Right lobe of liver (tissue), 6 donors: ENCODE data around the gene KRTAP1-3. TPM values are rescaled to one million over a fixed set of nuclear protein-coding genes. Genes with fewer than 3 reads are reported as not detected.
"Not testable (repeated sequence)": the region's sequence is repeated elsewhere in the genome, so short reads cannot be mapped to it uniquely, and the experiment has no call there.

Source experiments
- ATAC-seq, 4 donors: fragments of 200-7000 bp; cut with Tn5 transposase; one replicate each; pipeline ENCODE4 v1.9.1; 2020; ENCODE audit warnings: mild to moderate bottlenecking in 4 of 4, moderate library complexity in 4 of 4
- DNase-seq, 3 donors: peaks; one replicate each; pipeline ENCODE4 v3.0.0-alpha.2; 2020
- H3K27ac ChIP-seq, 3 donors: fragments of 200-600 bp; one replicate each; pipeline ENCODE4 v1.8.0; 2022
- H3K27me3 ChIP-seq, 2 donors: fragments of 200-600 bp; one replicate each; pipeline ENCODE4 v1.8.0; 2022
- H3K36me3 ChIP-seq, 4 donors: fragments of 200-600 bp; sonication (generic) in 1 of 4; one replicate each; pipeline versions ENCODE4 v1.5.1 to v1.8.0; 2017 to 2022; ENCODE audit warnings: control low read depth in 1 of 4
- H3K4me1 ChIP-seq, 4 donors: fragments of 200-600 bp; sonication (generic) in 1 of 4; one replicate each; pipeline versions ENCODE4 v1.5.1 to v1.8.0; 2017 to 2022; ENCODE audit warnings: control low read depth in 1 of 4
- H3K4me3 ChIP-seq, 3 donors: fragments of 200-600 bp; one replicate each; pipeline ENCODE4 v1.8.0; 2022
- H3K9me3 ChIP-seq, 4 donors: fragments of 200-600 bp; sonication (generic) in 1 of 4; one replicate each; pipeline versions ENCODE4 v1.5.1 to v1.8.0; 2017 to 2022; ENCODE audit warnings: control low read depth in 1 of 4
- CTCF ChIP-seq, 4 donors: fragments of 200-600 bp in 3 of 4; fragments of 450-650 bp in 1 of 4; IDR thresholded peaks; one replicate each; pipeline versions ENCODE4 v1.5.1 to v1.8.0; 2016 to 2022; ENCODE audit warnings: antibody characterized with exemption in 4 of 4, mild to moderate bottlenecking in 2 of 4
- POLR2A ChIP-seq: fragments of 450-650 bp; IDR thresholded peaks from one replicate; pipeline ENCODE4 v1.6.1; 2017; ENCODE audit warnings: antibody characterized with exemption, mild to moderate bottlenecking
- WGBS: methylation state at CpG from one replicate; pipeline ENCODE4 v1.1.6; 2018; ENCODE audit warnings: low coverage, low lambda C conversion rate; ENCODE audit not compliant: insufficient coverage; ENCODE audit errors: missing lambda C conversion rate; 5-methylcytosine and 5-hydroxymethylcytosine counted together
- intact Hi-C, 2 donors: fragments of 100-400 bp; cut with DNase I; formaldehyde crosslinking; loops; one replicate each; pipeline versions ENCODE4 v1.11.2 to v1.14.1; 2022
- total RNA-seq, 6 experiments: library from RNA; depleted of rRNA in 2 of 6; stranded (reverse); fragments of >200 nt in 2 of 6; fragmentation: NEBNext Ultra II Directional in 3 of 6; extraction: Animal tissue kit (Norgen Biotek cat#: 25700) in 3 of 6; gene quantifications; one replicate each; pipeline versions ENCODE4 v1.1.0 to v1.2.4, GENCODE V29; 2016 to 2023
- donor health status: DM: no; HTN: yes; CAD: no.
- donor health status: DM: no; HTN: no; CAD: no.
- donor health status: DM: no; HTN: no; CAD: no.
- donor health status: DM: no; HTN: yes; CAD: no.
- donor health status: DM: no; HTN: yes; CAD: no.

KRTAP1-3 gene
- total RNA-seq, 6 experiments from 2014 or later = not detected

GRCh38 chr17:41060052-41060604 is 25.5 kb upstream of the KRTAP1-3 start, which contains the start of gene KRTAP2-3:
KRTAP2-3 (minus strand) TSS chr17:41060114; CDS start chr17:41060050, 64 bp downstream.
- DNase-seq = no peak
- ATAC-seq = no peak
- Histone ChIP-seq H3K27ac (no peak within 1 kb of the TSS), H3K36me3 (no peaks in the 10 kb centered on the region), H3K27me3 (peaks cover 0 to 5% of the 10 kb centered on the region in 2 donors), H3K4me3 (no peak within 1 kb of the TSS), H3K4me1 (no peaks in the 10 kb centered on the region), H3K9me3 (no peaks in the 10 kb centered on the region)
- no peak for TF ChIP-seq CTCF (IDR thresholded peaks at IDR 0.05)
- no peak for TF ChIP-seq POLR2A
- WGBS = 54% methylated on average over 6 of the region's 6 CpGs
- intact Hi-C loops = no loop called here

- intact Hi-C loops, H3K27me3 ChIP-seq, H3K4me1 ChIP-seq, H3K27ac ChIP-seq, H3K9me3 ChIP-seq, DNase-seq, H3K4me3 ChIP-seq, H3K36me3 ChIP-seq: not testable (repeated sequence)
- 18% methylated on average over 5 of the region's 31 CpGs for WGBS
- ATAC-seq = peak in 1 of 4 donors; percentile 17
These were observed 24.8 kb upstream of the KRTAP1-3 start for GRCh38 chr17:41059276-41060051.

DNA sequence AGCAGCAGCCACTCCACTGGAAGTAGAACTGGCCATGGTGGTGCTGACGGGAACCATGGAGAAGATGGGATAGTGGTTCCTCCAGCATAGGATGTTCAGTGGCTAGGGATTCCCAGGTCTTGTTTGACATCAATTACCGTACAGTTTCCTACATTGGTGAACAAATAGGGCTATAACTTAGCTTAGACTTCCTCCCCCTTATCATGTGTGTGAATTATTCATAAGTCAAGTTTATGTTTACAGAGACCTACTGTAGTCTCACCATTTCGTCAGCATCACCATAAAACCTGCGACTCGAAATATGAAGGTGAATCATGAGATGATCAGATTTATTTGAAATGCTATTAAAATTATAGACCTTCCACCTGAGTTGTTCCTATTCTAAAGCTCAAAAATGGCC is 24.1 kb upstream of the KRTAP1-3 start:
- H3K36me3 ChIP-seq = no peaks in the 10 kb centered on the region
- TF ChIP-seq POLR2A (no peak), CTCF (IDR thresholded peaks at IDR 0.05) (no peak)
- H3K27me3 ChIP-seq = peaks cover 0 to 5% of the 10 kb centered on the region in 2 donors
- no peaks in the 10 kb centered on the region for H3K9me3 ChIP-seq
- intact Hi-C loops = no loop called here
- DNase-seq = no peak
- no peak overlapping the region for H3K27ac ChIP-seq
- no peak overlapping the region for H3K4me3 ChIP-seq
- ATAC-seq = no peak
- H3K4me1 ChIP-seq = no peaks in the 10 kb centered on the region
- 80% methylated on average over 4 of the region's 5 CpGs for WGBS

GRCh38 chr17:41057547-41057946 is 22.9 kb upstream of the KRTAP1-3 start:
- Histone ChIP-seq H3K27ac (no peak overlapping the region), H3K36me3 (no peaks in the 10 kb centered on the region), H3K27me3 (peaks cover 0 to 5% of the 10 kb centered on the region in 2 donors), H3K4me1 (no peaks in the 10 kb centered on the region), H3K4me3 (no peak overlapping the region), H3K9me3 (no peaks in the 10 kb centered on the region)
- ATAC-seq (no peak), DNase-seq (no peak)
- no peak for TF ChIP-seq CTCF (IDR thresholded peaks at IDR 0.05)
- no peak for TF ChIP-seq POLR2A
- WGBS = 71% methylated on average over 1 of the region's 1 CpG
- intact Hi-C loops = no loop called here

GRCh38 chr17:41055130-41055529 is 20.5 kb upstream of the KRTAP1-3 start, which contains the start of gene KRTAP2-2:
KRTAP2-2 (minus strand) TSS chr17:41055230; CDS start chr17:41055211, 19 bp downstream.
- not testable (repeated sequence) for DNase-seq, H3K27me3 ChIP-seq
- 20% methylated on average over 1 of the region's 6 CpGs for WGBS

GRCh38 chr17:41054556-41054955 is 19.9 kb upstream of the KRTAP1-3 start:
- H3K36me3 ChIP-seq, H3K4me3 ChIP-seq, H3K4me1 ChIP-seq, intact Hi-C loops, DNase-seq, ATAC-seq, H3K27me3 ChIP-seq, H3K27ac ChIP-seq, H3K9me3 ChIP-seq: not testable (repeated sequence)
- WGBS = 60% methylated on average over 3 of the region's 9 CpGs

More at GRCh38 chr17:41055130-41055529, 20.5 kb upstream of the KRTAP1-3 start, which contains the start of gene KRTAP2-2:
- H3K9me3 ChIP-seq, H3K27ac ChIP-seq, H3K4me1 ChIP-seq, H3K36me3 ChIP-seq, ATAC-seq, intact Hi-C loops, H3K4me3 ChIP-seq: not testable (repeated sequence)
